Testis (tissue), 3 donors: ENCODE measurements around the gene ROS1. TPM values are rescaled to one million over a fixed set of nuclear protein-coding genes. Genes with fewer than 3 reads are reported as not detected.

Experiments
- DNase-seq: peaks from one replicate; pipeline ENCODE4 v3.0.0-alpha.2; 2019
- H3K27ac ChIP-seq, 2 donors: fragments of 200-600 bp; sonication (generic); one replicate each; pipeline ENCODE4 v1.5.1; 2019
- H3K27me3 ChIP-seq: fragments of 200-600 bp; sonication (generic); one replicate; pipeline ENCODE4 v1.5.1; 2019
- H3K36me3 ChIP-seq: fragments of 200-600 bp; sonication (generic); one replicate; pipeline ENCODE4 v1.5.1; 2017; ENCODE audit warnings: low read depth; ENCODE audit errors: missing control alignments
- H3K4me1 ChIP-seq: fragments of 200-600 bp; sonication (generic); one replicate; pipeline ENCODE4 v1.5.1; 2019
- H3K4me3 ChIP-seq, 2 donors: fragments of 200-600 bp; sonication (generic); one replicate each; pipeline ENCODE4 v1.5.1; 2017 to 2019
- H3K9me3 ChIP-seq: fragments of 200-600 bp; sonication (generic); one replicate; pipeline ENCODE4 v1.5.1; 2017
- POLR2A ChIP-seq: fragments of 450-650 bp; IDR thresholded peaks from one replicate; pipeline ENCODE4 v1.6.1; 2017; ENCODE audit warnings: antibody characterized with exemption, mild to moderate bottlenecking, moderate library complexity
- WGBS, 2 donors: methylation state at CpG; one replicate each; pipeline ENCODE4 v1.1.5; 2018; 5-methylcytosine and 5-hydroxymethylcytosine counted together
- intact Hi-C: fragments of 100-400 bp; cut with DNase I; formaldehyde crosslinking; loops from one replicate; pipeline ENCODE4 v1.15.1; 2023; ENCODE audit warnings: low total_unique reads
- polyA plus RNA-seq: library from polyadenylated mRNA; stranded (reverse); fragments of 350-450 nt; fragmentation: Illumina TruSeq; extraction: RNeasy Lipid Tissue Mini Kit (QIAGEN cat#74804); gene quantifications from one replicate; pipeline ENCODE4 v1.2.3, GENCODE V29; 2014; ENCODE audit warnings: low read depth, low replicate concordance; ENCODE audit not compliant: insufficient read depth
- total RNA-seq, 2 donors: library from RNA; depleted of rRNA; stranded (reverse); fragments of >200 nt; gene quantifications; one replicate each; pipeline ENCODE4 v1.2.3, GENCODE V29; 2016
- TF ChIP-seq, protein P1 (sequence below), 3 experiments: fragments of 450-650 bp in 2 of 3; fragments of 200-600 bp in 1 of 3; sonication (generic) in 1 of 3; IDR thresholded peaks; one replicate each; pipeline ENCODE4 v1.5.1; 2016 to 2019; ENCODE audit warnings: antibody characterized with exemption in 3 of 3, mild to moderate bottlenecking in 2 of 3, moderate library complexity in 1 of 3

The ROS1 gene
- total and polyA plus RNA-seq, 3 donors from 2014 or later: 0.58 to 1.3 (median 1.1) TPM

DNA sequence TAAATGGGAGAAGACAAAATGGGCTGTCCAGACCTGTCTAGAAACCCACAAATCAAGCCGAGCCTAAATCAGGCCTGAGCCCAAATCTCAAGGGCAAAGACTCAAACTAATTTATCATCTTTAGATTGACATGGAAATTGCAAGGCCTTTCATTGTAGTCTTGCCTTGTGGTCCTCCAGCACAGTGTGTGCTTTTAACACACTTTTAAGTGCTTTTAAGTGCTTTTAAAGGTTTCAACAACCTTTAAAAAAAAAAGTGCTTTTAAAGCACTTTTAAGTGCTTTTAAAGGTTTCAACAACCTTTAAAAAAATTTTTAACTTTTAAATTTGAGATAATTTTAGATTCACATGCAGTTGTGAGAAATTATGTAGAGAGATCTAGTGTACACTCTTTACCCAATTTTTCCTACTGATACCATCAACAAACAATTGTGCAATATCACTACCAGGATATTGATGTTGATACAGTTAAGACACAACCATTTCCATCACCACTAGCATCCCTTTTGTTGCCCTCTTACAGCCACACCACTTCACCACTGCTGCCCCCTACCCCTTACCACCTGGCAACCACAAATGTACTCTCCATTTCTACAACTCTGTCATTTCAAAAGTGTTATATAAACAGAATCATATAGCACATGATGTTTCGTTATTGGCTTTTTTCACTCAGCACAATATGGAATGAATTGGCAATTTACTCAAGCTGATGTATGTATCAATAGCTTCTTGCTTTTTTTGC, 33.6 kb upstream of the ROS1 start:
- no peaks in the 10 kb centered on the region for H3K27me3 ChIP-seq
- WGBS, 2 donors: 79 to 86% methylated on average over 2 of the region's 2 CpGs
- no peak overlapping the region for H3K27ac ChIP-seq
- H3K4me1 ChIP-seq: no peaks in the 10 kb centered on the region
- no peak for DNase-seq
- intact Hi-C loops: loop anchor here (10.0 kb wide), 1 partner anchor 95 kb away; no protein-coding TSS in a partner anchor
- H3K36me3 ChIP-seq: no peaks in the 10 kb centered on the region
- no peak overlapping the region for H3K4me3 ChIP-seq
- TF ChIP-seq POLR2A: no peak
- TF ChIP-seq, protein P1, sequence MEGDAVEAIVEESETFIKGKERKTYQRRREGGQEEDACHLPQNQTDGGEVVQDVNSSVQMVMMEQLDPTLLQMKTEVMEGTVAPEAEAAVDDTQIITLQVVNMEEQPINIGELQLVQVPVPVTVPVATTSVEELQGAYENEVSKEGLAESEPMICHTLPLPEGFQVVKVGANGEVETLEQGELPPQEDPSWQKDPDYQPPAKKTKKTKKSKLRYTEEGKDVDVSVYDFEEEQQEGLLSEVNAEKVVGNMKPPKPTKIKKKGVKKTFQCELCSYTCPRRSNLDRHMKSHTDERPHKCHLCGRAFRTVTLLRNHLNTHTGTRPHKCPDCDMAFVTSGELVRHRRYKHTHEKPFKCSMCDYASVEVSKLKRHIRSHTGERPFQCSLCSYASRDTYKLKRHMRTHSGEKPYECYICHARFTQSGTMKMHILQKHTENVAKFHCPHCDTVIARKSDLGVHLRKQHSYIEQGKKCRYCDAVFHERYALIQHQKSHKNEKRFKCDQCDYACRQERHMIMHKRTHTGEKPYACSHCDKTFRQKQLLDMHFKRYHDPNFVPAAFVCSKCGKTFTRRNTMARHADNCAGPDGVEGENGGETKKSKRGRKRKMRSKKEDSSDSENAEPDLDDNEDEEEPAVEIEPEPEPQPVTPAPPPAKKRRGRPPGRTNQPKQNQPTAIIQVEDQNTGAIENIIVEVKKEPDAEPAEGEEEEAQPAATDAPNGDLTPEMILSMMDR (IDR thresholded peaks at IDR 0.05): no peak
- no peaks in the 10 kb centered on the region for H3K9me3 ChIP-seq

DNA sequence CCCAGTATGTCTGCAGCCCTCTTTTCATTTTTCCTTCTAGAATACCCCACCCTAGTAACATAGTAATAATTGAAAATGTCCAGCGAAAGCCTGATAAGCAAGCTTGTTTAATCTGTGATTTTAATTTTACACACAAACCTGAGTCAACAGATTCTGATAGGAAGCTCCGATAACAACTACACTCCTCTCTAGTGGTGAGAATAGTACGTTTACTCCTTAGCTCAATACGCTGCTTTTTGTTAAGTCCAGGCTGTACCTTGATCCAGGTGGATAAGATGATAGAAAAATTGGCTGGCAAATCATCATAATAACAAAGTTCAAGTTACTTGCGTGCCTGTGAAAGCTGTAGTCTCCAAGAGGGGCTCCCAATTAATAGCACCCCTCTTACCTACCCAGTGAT, 31.3 kb upstream of the ROS1 start:
- Histone ChIP-seq H3K27ac (no peak overlapping the region), H3K9me3 (no peaks in the 10 kb centered on the region), H3K36me3 (no peaks in the 10 kb centered on the region), H3K4me1 (no peaks in the 10 kb centered on the region), H3K4me3 (no peak overlapping the region), H3K27me3 (no peaks in the 10 kb centered on the region)
- intact Hi-C loops: loop anchor here (10.0 kb wide), 1 partner anchor 98 kb away; no protein-coding TSS in a partner anchor
- TF ChIP-seq POLR2A: no peak
- TF ChIP-seq, protein P1 (IDR thresholded peaks at IDR 0.05): no peak
- WGBS, 2 donors: 93 to 94% methylated on average over 5 of the region's 5 CpGs
- DNase-seq: no peak

DNA sequence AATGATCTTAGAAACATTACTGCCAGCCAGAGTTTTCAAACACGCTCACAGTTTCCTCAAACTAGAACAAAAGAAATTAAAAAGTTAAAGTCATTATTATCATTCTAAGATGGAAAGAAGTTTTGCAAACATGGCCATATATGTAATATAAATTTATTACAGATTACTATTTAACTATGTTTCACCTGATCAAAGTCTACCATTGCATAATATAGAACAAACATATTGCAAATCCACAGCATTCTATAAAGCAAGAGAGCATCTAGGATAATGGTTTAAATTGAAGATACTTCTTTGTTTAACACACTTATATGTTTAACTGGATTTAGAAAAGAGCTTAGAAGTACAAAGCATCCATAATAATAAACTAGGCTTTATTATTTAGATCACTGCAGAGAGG, 30.5 kb upstream of the ROS1 start:
- DNase-seq: no peak
- intact Hi-C loops: loop anchor here (10.0 kb wide), 1 partner anchor 99 kb away; no protein-coding TSS in a partner anchor
- WGBS, 2 donors: 29 to 95% methylated on average over 1 of the region's 1 CpG

DNA sequence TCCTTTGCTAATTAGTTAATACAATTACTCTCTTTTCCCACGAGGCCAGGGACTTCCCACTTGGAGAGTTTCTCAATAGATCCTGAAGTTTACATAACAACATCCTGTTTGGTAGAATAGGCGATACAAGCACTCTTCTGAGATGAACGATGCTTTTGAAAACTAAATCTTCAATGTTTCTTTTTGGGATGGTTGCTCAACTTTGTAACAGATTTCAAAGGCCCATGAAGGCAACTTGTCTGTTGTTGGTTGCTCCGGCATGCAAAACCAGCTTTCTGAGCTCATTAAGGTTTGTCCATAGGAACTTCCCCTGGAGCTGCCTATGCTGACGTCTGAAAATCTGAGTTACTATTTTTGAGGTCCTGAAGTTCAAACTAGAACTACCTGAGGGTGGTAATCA, 25.9 kb upstream of the ROS1 start:
- Histone ChIP-seq H3K27me3 (no peaks in the 10 kb centered on the region), H3K9me3 (no peaks in the 10 kb centered on the region), H3K4me3 (no peak overlapping the region), H3K36me3 (no peaks in the 10 kb centered on the region), H3K4me1 (no peaks in the 10 kb centered on the region), H3K27ac (no peak overlapping the region)
- 26 to 28% methylated on average over 5 of the region's 5 CpGs for WGBS, 2 donors
- intact Hi-C loops: loop anchor here (10.0 kb wide), 1 partner anchor 103 kb away; no protein-coding TSS in a partner anchor
- TF ChIP-seq, protein P1 (IDR thresholded peaks at IDR 0.05): no peak
- TF ChIP-seq POLR2A: no peak
- peak; percentile 32 for DNase-seq

More for the DNA sequence above, 30.5 kb upstream of the ROS1 start:
- no peaks in the 10 kb centered on the region for H3K9me3 ChIP-seq
- H3K36me3 ChIP-seq: no peaks in the 10 kb centered on the region
- TF ChIP-seq POLR2A: no peak
- TF ChIP-seq, protein P1 (IDR thresholded peaks at IDR 0.05): no peak
- no peaks in the 10 kb centered on the region for H3K4me1 ChIP-seq
- H3K4me3 ChIP-seq: no peak overlapping the region
- H3K27ac ChIP-seq: no peak overlapping the region
- H3K27me3 ChIP-seq: no peaks in the 10 kb centered on the region
